Large intestine (tissue), 3 donors: ENCODE measurements around the gene ASMTL. TPM values are rescaled to one million over a fixed set of nuclear protein-coding genes. Genes with fewer than 3 reads are reported as not detected.
A peak's percentile ranks its signal among the peaks of the same experiment; 100 is the strongest.
"Not testable (repeated sequence)": the region's sequence is repeated elsewhere in the genome, so short reads cannot be mapped to it uniquely, and the experiment has no call there.

ENCODE experiments used
- DNase-seq, 2 donors: peaks; one replicate each; pipeline versions ENCODE4 v3.0.0 to v3.0.0-alpha.2; 2013
- H3K27ac ChIP-seq: one replicate; pipeline ENCODE4 v1.5.1; 2013; ENCODE audit warnings: low read length
- H3K27me3 ChIP-seq: 2 replicates; pipeline ENCODE4 v1.6.1; 2013; ENCODE audit warnings: low read length; ENCODE audit not compliant: control insufficient read depth, insufficient read depth
- H3K36me3 ChIP-seq: 2 replicates; pipeline ENCODE4 v1.6.1; 2013; ENCODE audit warnings: low read length; ENCODE audit not compliant: control insufficient read depth, insufficient read depth
- H3K4me1 ChIP-seq: one replicate; pipeline ENCODE4 v1.6.1; 2013; ENCODE audit warnings: low read length; ENCODE audit not compliant: control insufficient read depth, insufficient read depth
- H3K4me3 ChIP-seq: one replicate; pipeline ENCODE4 v1.5.1; 2013; ENCODE audit warnings: low read length
- H3K9me3 ChIP-seq: one replicate; pipeline ENCODE4 v1.6.1; 2013; ENCODE audit warnings: mild to moderate bottlenecking, low read depth, low read length, moderate library complexity; ENCODE audit not compliant: control insufficient read depth
- WGBS: methylation state at CpG from one replicate; pipeline ENCODE4 v1.1.5; 2013; ENCODE audit warnings: low lambda C conversion rate; ENCODE audit not compliant: insufficient coverage; 5-methylcytosine and 5-hydroxymethylcytosine counted together
- polyA plus RNA-seq: library from polyadenylated mRNA; unstranded; fragments of 120-200 nt; gene quantifications from one replicate; pipeline ENCODE4 v1.2.1, GENCODE V29; 2013

Gene ASMTL
- polyA plus RNA-seq, 1 donor, result 25.9 TPM

- Histone ChIP-seq H3K4me1 (peaks cover 5% of the 10 kb centered on the region), H3K4me3 (no peak overlapping the region), H3K27ac (no peak overlapping the region), H3K36me3 (no peaks in the 10 kb centered on the region), H3K9me3 (peaks cover 6% of the 10 kb centered on the region), H3K27me3 (no peaks in the 10 kb centered on the region)
- WGBS, result 80% methylated on average over 3 of the region's 45 CpGs
- DNase-seq, result peak; percentile 66 to 72
These were observed 1.5 kb upstream of the ASMTL start for GRCh38 chrX:1453951-1454785.

GRCh38 chrX:1453395-1453783 is 680 bp upstream of the ASMTL start:
- Histone ChIP-seq H3K9me3 (peaks cover 6% of the 10 kb centered on the region), H3K27me3 (no peaks in the 10 kb centered on the region), H3K27ac (peak overlapping the region; percentile 93), H3K4me1 (peaks cover 5% of the 10 kb centered on the region), H3K4me3 (peak overlapping the region; percentile 77), H3K36me3 (no peaks in the 10 kb centered on the region)
- no CpG with 5 or more reads among the region's 34 CpGs for WGBS
- DNase-seq, result no peak

GRCh38 chrX:1451661-1452515 is 821 bp downstream of the ASMTL start:
- no peak overlapping the region for H3K27ac ChIP-seq
- no peaks in the 10 kb centered on the region for H3K27me3 ChIP-seq
- H3K36me3 ChIP-seq, result no peaks in the 10 kb centered on the region
- H3K4me1 ChIP-seq, result peaks cover 5% of the 10 kb centered on the region
- peak overlapping the region; percentile 93 for H3K4me3 ChIP-seq
- peaks cover 10% of the 10 kb centered on the region for H3K9me3 ChIP-seq
- WGBS, result no CpG with 5 or more reads among the region's 23 CpGs
- no peak for DNase-seq

- Histone ChIP-seq H3K9me3 (peaks cover 10% of the 10 kb centered on the region), H3K4me3 (no peak overlapping the region), H3K27ac (no peak overlapping the region), H3K27me3 (no peaks in the 10 kb centered on the region), H3K4me1 (peaks cover 5% of the 10 kb centered on the region), H3K36me3 (no peaks in the 10 kb centered on the region)
- WGBS, result no CpG with 5 or more reads among the region's 6 CpGs
- no peak for DNase-seq
These were observed 1.5 kb downstream of the ASMTL start for GRCh38 chrX:1451251-1451660.

GRCh38 chrX:1450361-1451161 is 2.1 kb downstream of the ASMTL start:
- H3K4me3 ChIP-seq, result no peak overlapping the region
- no peak overlapping the region for H3K27ac ChIP-seq
- H3K4me1 ChIP-seq, result peaks cover 5% of the 10 kb centered on the region
- peaks cover 12% of the 10 kb centered on the region for H3K9me3 ChIP-seq
- H3K27me3 ChIP-seq, result no peaks in the 10 kb centered on the region
- WGBS, result no CpG with 5 or more reads among the region's 9 CpGs
- H3K36me3 ChIP-seq, result no peaks in the 10 kb centered on the region
- DNase-seq, result no peak

GRCh38 chrX:1449823-1450149 is 2.9 kb downstream of the ASMTL start:
- H3K4me1 ChIP-seq, result peaks cover 5% of the 10 kb centered on the region
- no peak overlapping the region for H3K4me3 ChIP-seq
- H3K9me3 ChIP-seq, result peaks cover 13% of the 10 kb centered on the region
- H3K36me3 ChIP-seq, result no peaks in the 10 kb centered on the region
- WGBS, result 80% methylated on average over 1 of the region's 2 CpGs
- no peak overlapping the region for H3K27ac ChIP-seq
- no peaks in the 10 kb centered on the region for H3K27me3 ChIP-seq
- DNase-seq, result no peak

GRCh38 chrX:1449036-1449822 is 3.5 kb downstream of the ASMTL start:
- peaks cover 17% of the 10 kb centered on the region for H3K9me3 ChIP-seq
- no peaks in the 10 kb centered on the region for H3K36me3 ChIP-seq
- no peak for DNase-seq
- H3K4me3 ChIP-seq, result no peak overlapping the region
- H3K27ac ChIP-seq, result no peak overlapping the region
- peaks cover 5% of the 10 kb centered on the region for H3K4me1 ChIP-seq
- 76% methylated on average over 3 of the region's 9 CpGs for WGBS
- H3K27me3 ChIP-seq, result no peaks in the 10 kb centered on the region

- not testable (repeated sequence) for DNase-seq, H3K4me1 ChIP-seq, H3K27ac ChIP-seq, H3K27me3 ChIP-seq, H3K36me3 ChIP-seq, H3K4me3 ChIP-seq
- no CpG with 5 or more reads among the region's 5 CpGs for WGBS
- peaks cover 18% of the 10 kb centered on the region for H3K9me3 ChIP-seq
These were observed 4.1 kb downstream of the ASMTL start for GRCh38 chrX:1448573-1449001.

GRCh38 chrX:1447969-1448572 is 4.6 kb downstream of the ASMTL start:
- not testable (repeated sequence) for H3K4me1 ChIP-seq, H3K27ac ChIP-seq, H3K4me3 ChIP-seq, H3K36me3 ChIP-seq, H3K27me3 ChIP-seq, DNase-seq
- peaks cover 23% of the 10 kb centered on the region for H3K9me3 ChIP-seq
- WGBS, result no CpG with 5 or more reads among the region's 8 CpGs
